K562 (cell line): ENCODE data around the gene RHEBL1. TPM values are rescaled to one million over a fixed set of nuclear protein-coding genes. Genes with fewer than 3 reads are reported as not detected.

Experiments used
- ATAC-seq: fragments of 200-7000 bp; cut with Tn5 transposase; 3 replicates; pipeline ENCODE4 v1.9.1; 2020; ENCODE audit warnings: moderate library complexity
- BruUV-seq: library from RNA; stranded (reverse); fragments of 400-500 nt; replicated peaks from 2 replicates; lab custom pipeline; 2021; lab: Mats Ljungman, UMichigan
- CTCF ChIA-PET: fragments of 300-600 bp; formaldehyde crosslinking; extraction: SDS; loops from one replicate; lab custom pipeline; 2021; ENCODE audit warnings: low intra/inter-chr PET ratio; lab: Yijun Ruan, JAX
- POLR2A ChIA-PET: fragments of 300-600, 350-650 bp; sonication (Branson Sonifier 250); formaldehyde crosslinking; extraction: SDS; loops from one replicate; lab custom pipeline; 2021; ENCODE audit warnings: antibody characterized with exemption, inconsistent platforms; lab: Yijun Ruan, JAX
- DNase-seq, 4 experiments: peaks; one replicate each; pipeline versions ENCODE4 v3.0.0 to v3.0.0-alpha.2; 2011 to 2018; ENCODE audit warnings: low spot score in 3 of 4, mixed read lengths in 3 of 4; ENCODE audit errors: extremely low read depth in 1 of 4
- FAIRE-seq: peaks from 2 replicates; lab custom pipeline; 2011; peaks lifted over from hg19 to GRCh38; lab: Jason Lieb, UNC
- H2AFZ ChIP-seq: 2 replicates; pipeline ENCODE4 v1.6.0; 2011; ENCODE audit warnings: low read depth, low read length, control low read depth, inconsistent platforms
- H3K27ac ChIP-seq: fragments of 200-600 bp; 3 replicates; pipeline ENCODE4 v1.8.0; 2011; ENCODE audit warnings: low read depth, mild to moderate bottlenecking, control low read depth, inconsistent platforms, low read length, moderate library complexity, mixed read lengths; ENCODE audit errors: extremely low read depth
- H3K27me3 ChIP-seq, 2 experiments: fragments of 300-600 bp in 1 of 2; 2 replicates in 1 of 2; 3 replicates in 1 of 2; pipeline versions ENCODE4 v1.6.0 to v1.8.0; 2011; ENCODE audit warnings: inconsistent platforms in 2 of 2, low read length in 2 of 2, mild to moderate bottlenecking in 1 of 2, mixed read lengths in 1 of 2, moderate library complexity in 1 of 2; ENCODE audit not compliant: control insufficient read depth in 2 of 2, insufficient read depth in 2 of 2
- H3K36me3 ChIP-seq: fragments of 300-600 bp; 3 replicates; pipeline ENCODE4 v1.8.0; 2011; ENCODE audit warnings: mild to moderate bottlenecking, low read length, inconsistent platforms; ENCODE audit not compliant: control insufficient read depth, insufficient read depth
- H3K4me1 ChIP-seq, 2 experiments: fragments of 200-600 bp in 1 of 2; replicated peaks in 1 of 2; 2 replicates in 1 of 2; 3 replicates in 1 of 2; pipeline versions ENCODE4 v1.5.1 to v1.8.0; 2011; ENCODE audit warnings: inconsistent platforms in 2 of 2, low read length in 2 of 2, mild to moderate bottlenecking in 1 of 2, mixed read lengths in 1 of 2, moderate library complexity in 1 of 2; ENCODE audit not compliant: control insufficient read depth in 2 of 2, insufficient read depth in 2 of 2
- H3K4me2 ChIP-seq: 2 replicates; pipeline ENCODE4 v1.6.1; 2011; ENCODE audit warnings: low read length, control low read depth, inconsistent platforms, mixed read lengths; ENCODE audit not compliant: insufficient read depth
- H3K4me3 ChIP-seq: fragments of 200-600 bp; sonication (generic), shearing (Covaris generic); 2 replicates; pipeline ENCODE4 v1.5.1; 2016; ENCODE audit warnings: control low read depth, inconsistent platforms
- H3K79me2 ChIP-seq: fragments of 200-600 bp; 3 replicates; pipeline ENCODE4 v1.8.0; 2011; ENCODE audit warnings: low read length, inconsistent platforms; ENCODE audit not compliant: control insufficient read depth, insufficient read depth
- H3K9ac ChIP-seq, 2 experiments: 2 replicates each; pipeline versions ENCODE4 v1.6.0 to v1.6.1; 2011; ENCODE audit warnings: low read depth in 2 of 2, low read length in 2 of 2, control low read depth in 1 of 2, inconsistent platforms in 1 of 2, mild to moderate bottlenecking in 1 of 2, mixed read lengths in 1 of 2; ENCODE audit not compliant: insufficient read depth in 1 of 2
- H3K9me1 ChIP-seq: one replicate; pipeline ENCODE4 v1.6.0; 2011; ENCODE audit warnings: inconsistent platforms, mild to moderate bottlenecking, low read length, moderate library complexity; ENCODE audit not compliant: control insufficient read depth, insufficient read depth
- H3K9me3 ChIP-seq: replicated peaks from 2 replicates; pipeline ENCODE4 v1.5.1; 2011; ENCODE audit warnings: low read depth, low read length, inconsistent platforms; ENCODE audit not compliant: control insufficient read depth, insufficient read depth
- H4K20me1 ChIP-seq: replicated peaks from 2 replicates; pipeline ENCODE4 v1.6.1; 2011; ENCODE audit warnings: low read length, inconsistent platforms, mixed read lengths; ENCODE audit not compliant: control insufficient read depth, insufficient read depth
- DMBX1 ChIP-seq: fragments of 250-450 bp; sonication (Bioruptor Pico); IDR thresholded peaks from 2 replicates; pipeline ENCODE4 v1.8.0; 2022; ENCODE audit warnings: inconsistent platforms, mild to moderate bottlenecking, moderate library complexity, borderline replicate concordance
- EGR1 ChIP-seq: fragments of 450-650 bp; conservative IDR thresholded peaks from 2 replicates; pipeline ENCODE4 v1.6.1; 2017; ENCODE audit warnings: mild to moderate bottlenecking
- GABPA ChIP-seq: fragments of 200-800 bp; sonication (Bioruptor generic); conservative IDR thresholded peaks from 2 replicates; pipeline ENCODE4 v1.6.1; 2016; ENCODE audit warnings: low read depth, missing genetic modification characterization, missing compliant biosample characterization
- MCM2 ChIP-seq: fragments of 450-650 bp; IDR thresholded peaks from 2 replicates; pipeline ENCODE4 v1.6.1; 2017; ENCODE audit warnings: low read depth, mild to moderate bottlenecking
- NR2C2 ChIP-seq, 2 experiments: fragments of 200-800 bp in 1 of 2; sonication (Bioruptor generic) in 1 of 2; sonication (generic) in 1 of 2; formaldehyde crosslinking in 1 of 2; IDR thresholded peaks; 2 replicates each; pipeline versions ENCODE4 v1.6.1 to v1.8.0; 2016 to 2022; ENCODE audit warnings: mild to moderate bottlenecking in 1 of 2, missing compliant biosample characterization in 1 of 2, missing genetic modification characterization in 1 of 2, missing genetic modification reagents in 1 of 2
- RAD51 ChIP-seq: fragments of 450-650 bp; IDR thresholded peaks from 2 replicates; pipeline ENCODE4 v1.7.1; 2016; ENCODE audit warnings: low read depth, mild to moderate bottlenecking, borderline replicate concordance
- RB1 ChIP-seq: fragments of 450-650 bp; IDR thresholded peaks from 2 replicates; pipeline ENCODE4 v1.6.1; 2017; ENCODE audit warnings: low read depth, mild to moderate bottlenecking
- SP1 ChIP-seq: sonication (generic); formaldehyde crosslinking; IDR thresholded peaks from 2 replicates; pipeline ENCODE4 v1.8.1; 2022; ENCODE audit warnings: mild to moderate bottlenecking, missing genetic modification reagents
- SUPT5H ChIP-seq: fragments of 450-650 bp; IDR thresholded peaks from 2 replicates; pipeline ENCODE4 v1.6.1; 2016
- ZFPM2 ChIP-seq: fragments of 250-450 bp; sonication (Bioruptor Pico); IDR thresholded peaks from 2 replicates; pipeline ENCODE4 v1.5.1; 2022; ENCODE audit warnings: mild to moderate bottlenecking
- ZNF707 ChIP-seq: fragments of 250-450 bp; sonication (Bioruptor Pico); conservative IDR thresholded peaks from 2 replicates; pipeline ENCODE4 v1.8.0; 2022; ENCODE audit warnings: inconsistent platforms, mild to moderate bottlenecking, moderate library complexity
- WGBS: fragments of 100-300 bp; shearing (Covaris generic); methylation state at CpG from one replicate; pipeline ENCODE4 v1.1.6; 2016; ENCODE audit warnings: low coverage, mixed read lengths; ENCODE audit not compliant: insufficient coverage; ENCODE audit errors: missing lambda C conversion rate; 5-methylcytosine and 5-hydroxymethylcytosine counted together
- in situ Hi-C: fragments of 300-500 bp; cut with MboI; formaldehyde crosslinking; loops from 4 replicates; pipeline ENCODE4 v1.15.0; 2018; ENCODE audit warnings: inconsistent platforms, mixed read lengths
- intact Hi-C: fragments of 100-400 bp; cut with micrococcal nuclease; formaldehyde crosslinking; loops from 2 replicates; pipeline ENCODE4 v1.14.2; 2022
- polyA plus RNA-seq, 8 experiments: library from polyadenylated mRNA; depleted of rRNA in 4 of 8; stranded (reverse) in 5 of 8; unstranded in 3 of 8; fragments of >200 nt; fragmentation: Nextera tagmentation in 2 of 8; fragmentation: Illumina TruSeq in 1 of 8; extraction: Ambion mirVana in 2 of 8; extraction: Trizol in 1 of 8; gene quantifications; 2 replicates each; pipeline versions ENCODE4 v1.2.1 to v1.2.3, GENCODE V29; 2011 to 2014; ENCODE audit warnings: inconsistent platforms in 1 of 8, missing spikeins in 1 of 8
- total RNA-seq, 7 experiments: library from RNA; depleted of rRNA in 6 of 7; stranded (reverse); fragments of >200 nt in 6 of 7; fragmentation: Illumina TruSeq in 2 of 7; extraction: Trizol in 2 of 7; gene quantifications; 2 replicates each; pipeline versions ENCODE4 v1.2.1 to v1.2.3, GENCODE V29; 2011 to 2021; ENCODE audit warnings: low replicate concordance in 1 of 7
- TF ChIP-seq, protein P1 (sequence below): fragments of 250-450 bp; sonication (Bioruptor Pico); IDR thresholded peaks from 2 replicates; pipeline ENCODE4 v1.4.0; 2020
- TF ChIP-seq, protein P2 (sequence below): fragments of 450-650 bp; IDR thresholded peaks from one replicate; pipeline ENCODE4 v1.6.1; 2018; ENCODE audit warnings: mild to moderate bottlenecking, moderate library complexity; ENCODE audit not compliant: partially characterized antibody
- TF ChIP-seq, protein P3 (sequence below): fragments of 150-350 bp; IDR thresholded peaks from 2 replicates; pipeline ENCODE4 v1.6.1; 2014; ENCODE audit warnings: low read depth, mild to moderate bottlenecking, low read length, borderline replicate concordance

The RHEBL1 gene
- total and polyA plus RNA-seq, 9 of the 15 experiments (the other 6 are each of a cell fraction or from before 2014, with no cell fraction given) = 4.3 to 36.1 (median 8.2) TPM

DNA sequence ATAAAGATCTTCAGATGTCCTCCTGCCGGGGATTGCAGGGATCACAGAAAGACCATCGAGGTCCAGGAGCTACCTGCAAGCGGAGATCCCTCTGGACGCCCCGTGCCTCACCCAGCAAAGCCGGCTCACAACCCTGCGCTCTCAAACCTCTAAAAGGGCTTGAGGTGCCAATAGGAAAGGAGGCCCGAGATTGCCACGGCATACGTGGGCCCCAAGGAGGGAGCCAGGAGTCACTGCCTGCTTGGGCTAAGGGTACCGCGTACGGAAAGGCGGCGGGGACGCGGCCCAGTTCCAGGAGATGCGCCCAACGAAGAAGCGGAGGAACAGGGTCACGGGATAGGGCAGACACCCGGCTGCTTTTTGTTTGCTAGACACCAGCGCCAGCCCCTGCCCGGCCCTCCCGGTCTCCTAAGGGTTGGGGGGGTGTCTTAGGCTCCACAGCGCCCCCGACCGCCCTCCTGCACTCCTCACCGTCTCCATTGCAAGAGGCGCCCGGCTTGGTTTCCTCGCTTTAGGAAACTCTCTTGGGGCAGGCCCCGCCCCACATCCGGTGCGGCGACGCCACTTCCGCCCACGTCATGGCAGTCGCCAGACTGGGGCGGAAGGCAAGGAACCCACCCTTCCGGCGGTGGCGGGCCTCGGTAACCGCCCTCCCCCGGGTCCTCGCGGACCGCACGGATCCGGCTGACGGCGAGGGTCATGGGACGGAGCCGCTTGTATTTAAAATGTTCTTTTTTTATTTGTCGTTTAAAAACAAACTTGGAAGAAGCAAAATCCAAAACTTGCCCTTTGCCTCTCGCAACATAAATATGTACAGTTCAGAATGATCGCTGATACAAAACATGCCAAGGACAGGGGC is 51.3 kb downstream of the RHEBL1 start, which contains the start of gene PRKAG1:
TSS of gene PRKAG1 (minus strand) at position 516 of the 859 bp plus-strand sequence. CDS start at position 480, 36 bp downstream.
- in situ Hi-C loops = no loop called here
- 2% methylated on average over 50 of the region's 59 CpGs for whole genome bisulfite sequencing
- BruUV-seq = TSS peak; percentile 66
- H3K4me3 ChIP-seq = peak within 1 kb of the TSS; percentile 69
- no peaks in the 10 kb centered on the region for H3K9me3 ChIP-seq
- intact Hi-C loops = loop anchor here (2.0 kb wide), 1 partner anchor 22 kb away; no protein-coding TSS in a partner anchor
- peak within 1 kb of the TSS; percentile 86 for H3K4me2 ChIP-seq
- ChIA-PET CTCF (interaction anchor here (0.5 to 2.3 kb wide), 3 partner anchors 22 to 128 kb away, joined by 3 to 11 read pairs (median 5); no protein-coding TSS in a partner anchor), POLR2A (interaction anchor here (0.6 to 6.8 kb wide), 10 partner anchors 16 to 329 kb away, joined by 3 to 78 read pairs (median 4); partner anchors contain the start of genes DDN, TUBA1B and TUBA1C)
- 0 out of 2 replicates have a peak, but pooled peaks cover 3% of the 10 kb centered on the region for H4K20me1 ChIP-seq
- H3K9ac ChIP-seq = peak within 1 kb of the TSS; percentile 93 to 99
- ATAC-seq (peak; percentile 89), DNase-seq (peak; percentile 96 to 99 (median 97)), FAIRE-seq (peak; percentile 95)
- H3K4me1 ChIP-seq = peaks cover 40 to 49% of the 10 kb centered on the region in 2 experiments
- peaks cover 45% of the 10 kb centered on the region for H3K36me3 ChIP-seq
- H3K27me3 ChIP-seq = no peaks in the 10 kb centered on the region
- H2AFZ ChIP-seq = peak within 1 kb of the TSS; percentile 78
- peak within 1 kb of the TSS; percentile 99 for H3K27ac ChIP-seq
- peaks cover 30% of the 10 kb centered on the region for H3K79me2 ChIP-seq
- no peaks in the 10 kb centered on the region for H3K9me1 ChIP-seq
- TF ChIP-seq MCM2 = no peak
- TF ChIP-seq SUPT5H = peak; percentile 90
- TF ChIP-seq, protein P1, sequence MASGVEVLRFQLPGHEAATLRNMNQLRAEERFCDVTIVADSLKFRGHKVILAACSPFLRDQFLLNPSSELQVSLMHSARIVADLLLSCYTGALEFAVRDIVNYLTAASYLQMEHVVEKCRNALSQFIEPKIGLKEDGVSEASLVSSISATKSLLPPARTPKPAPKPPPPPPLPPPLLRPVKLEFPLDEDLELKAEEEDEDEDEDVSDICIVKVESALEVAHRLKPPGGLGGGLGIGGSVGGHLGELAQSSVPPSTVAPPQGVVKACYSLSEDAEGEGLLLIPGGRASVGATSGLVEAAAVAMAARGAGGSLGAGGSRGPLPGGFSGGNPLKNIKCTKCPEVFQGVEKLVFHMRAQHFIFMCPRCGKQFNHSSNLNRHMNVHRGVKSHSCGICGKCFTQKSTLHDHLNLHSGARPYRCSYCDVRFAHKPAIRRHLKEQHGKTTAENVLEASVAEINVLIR (CRISPR knock-in tag) = peak; percentile 85
- peak; percentile 90 for TF ChIP-seq SP1 (CRISPR knock-in tag)
- peak; percentile 72; the same call in 1 of the 2 replicates for TF ChIP-seq NR2C2 (CRISPR knock-in tag; IDR thresholded peaks at IDR 0.05)
- TF ChIP-seq NR2C2 (tag; IDR thresholded peaks at IDR 0.05) = peak; percentile 31; the same call in 1 of the 2 replicates
- peak; percentile 73 for TF ChIP-seq EGR1
- peak; percentile 13; the same call in 1 of the 2 replicates for TF ChIP-seq ZNF707 (CRISPR knock-in tag)
- no peak for TF ChIP-seq ZFPM2 (CRISPR knock-in tag)
- TF ChIP-seq RAD51 = peak; percentile 49
- TF ChIP-seq, protein P2, sequence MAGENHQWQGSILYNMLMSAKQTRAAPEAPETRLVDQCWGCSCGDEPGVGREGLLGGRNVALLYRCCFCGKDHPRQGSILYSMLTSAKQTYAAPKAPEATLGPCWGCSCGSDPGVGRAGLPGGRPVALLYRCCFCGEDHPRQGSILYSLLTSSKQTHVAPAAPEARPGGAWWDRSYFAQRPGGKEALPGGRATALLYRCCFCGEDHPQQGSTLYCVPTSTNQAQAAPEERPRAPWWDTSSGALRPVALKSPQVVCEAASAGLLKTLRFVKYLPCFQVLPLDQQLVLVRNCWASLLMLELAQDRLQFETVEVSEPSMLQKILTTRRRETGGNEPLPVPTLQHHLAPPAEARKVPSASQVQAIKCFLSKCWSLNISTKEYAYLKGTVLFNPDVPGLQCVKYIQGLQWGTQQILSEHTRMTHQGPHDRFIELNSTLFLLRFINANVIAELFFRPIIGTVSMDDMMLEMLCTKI = no peak
- TF ChIP-seq RB1 = peak; percentile 75
- TF ChIP-seq DMBX1 (CRISPR knock-in tag) = no peak
- TF ChIP-seq, protein P3, sequence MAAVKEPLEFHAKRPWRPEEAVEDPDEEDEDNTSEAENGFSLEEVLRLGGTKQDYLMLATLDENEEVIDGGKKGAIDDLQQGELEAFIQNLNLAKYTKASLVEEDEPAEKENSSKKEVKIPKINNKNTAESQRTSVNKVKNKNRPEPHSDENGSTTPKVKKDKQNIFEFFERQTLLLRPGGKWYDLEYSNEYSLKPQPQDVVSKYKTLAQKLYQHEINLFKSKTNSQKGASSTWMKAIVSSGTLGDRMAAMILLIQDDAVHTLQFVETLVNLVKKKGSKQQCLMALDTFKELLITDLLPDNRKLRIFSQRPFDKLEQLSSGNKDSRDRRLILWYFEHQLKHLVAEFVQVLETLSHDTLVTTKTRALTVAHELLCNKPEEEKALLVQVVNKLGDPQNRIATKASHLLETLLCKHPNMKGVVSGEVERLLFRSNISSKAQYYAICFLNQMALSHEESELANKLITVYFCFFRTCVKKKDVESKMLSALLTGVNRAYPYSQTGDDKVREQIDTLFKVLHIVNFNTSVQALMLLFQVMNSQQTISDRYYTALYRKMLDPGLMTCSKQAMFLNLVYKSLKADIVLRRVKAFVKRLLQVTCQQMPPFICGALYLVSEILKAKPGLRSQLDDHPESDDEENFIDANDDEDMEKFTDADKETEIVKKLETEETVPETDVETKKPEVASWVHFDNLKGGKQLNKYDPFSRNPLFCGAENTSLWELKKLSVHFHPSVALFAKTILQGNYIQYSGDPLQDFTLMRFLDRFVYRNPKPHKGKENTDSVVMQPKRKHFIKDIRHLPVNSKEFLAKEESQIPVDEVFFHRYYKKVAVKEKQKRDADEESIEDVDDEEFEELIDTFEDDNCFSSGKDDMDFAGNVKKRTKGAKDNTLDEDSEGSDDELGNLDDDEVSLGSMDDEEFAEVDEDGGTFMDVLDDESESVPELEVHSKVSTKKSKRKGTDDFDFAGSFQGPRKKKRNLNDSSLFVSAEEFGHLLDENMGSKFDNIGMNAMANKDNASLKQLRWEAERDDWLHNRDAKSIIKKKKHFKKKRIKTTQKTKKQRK = peak; percentile 26; the same call in 1 of the 2 replicates
- TF ChIP-seq GABPA = peak; percentile 99
